Stimulated activated CD4-positive, alpha-beta T cell treated with anti-CD3 and anti-CD28 coated beads, Interleukin-4, amount 100 ng/mL, for 1 hour (primary cell): ENCODE results near the gene MIGA1.
"Not testable (repeated sequence)": the region's sequence is repeated elsewhere in the genome, so short reads cannot be mapped to it uniquely, and the experiment has no call there.

Experiments used
- DNase-seq: peaks from one replicate; pipeline ENCODE4 v3.0.0-alpha.2; 2020

The MIGA1 gene

GRCh38 chr1:77779529-77780281 lies at the start of gene MIGA1:
Gene MIGA1, plus strand, starts transcription at chr1:77779649. Its CDS starts 3,604 bp downstream, at chr1:77783253.
- DNase-seq = peak; percentile 81

- no peak for DNase-seq
Measured at GRCh38 chr1:77732090-77732489, 47.4 kb upstream of the MIGA1 start.

GRCh38 chr1:77739235-77739634 lies 40.2 kb upstream of the MIGA1 start:
- no peak for DNase-seq

- no peak for DNase-seq
Measured at GRCh38 chr1:77741316-77741715, 38.1 kb upstream of the MIGA1 start.

GRCh38 chr1:77742011-77742555 lies 37.4 kb upstream of the MIGA1 start:
- no peak for DNase-seq

- no peak for DNase-seq
Measured at GRCh38 chr1:77744576-77744975, 34.9 kb upstream of the MIGA1 start.

- not testable (repeated sequence) for DNase-seq
Measured at GRCh38 chr1:77749489-77749888, 30.0 kb upstream of the MIGA1 start.

GRCh38 chr1:77756052-77756754 lies 23.2 kb upstream of the MIGA1 start:
- no peak for DNase-seq

- DNase-seq = no peak
Measured at GRCh38 chr1:77757066-77757584, 22.3 kb upstream of the MIGA1 start.

- no peak for DNase-seq
Measured at GRCh38 chr1:77757603-77758002, 21.8 kb upstream of the MIGA1 start.

GRCh38 chr1:77759071-77760028 lies 20.1 kb upstream of the MIGA1 start, which contains the start of gene USP33:
Gene USP33, minus strand, starts transcription at chr1:77759852. Its CDS starts 18,155 bp downstream, at chr1:77741697.
- peak; percentile 91 for DNase-seq

GRCh38 chr1:77762072-77762476 lies 17.4 kb upstream of the MIGA1 start:
- no peak for DNase-seq

GRCh38 chr1:77768006-77768405 lies 11.4 kb upstream of the MIGA1 start:
- no peak for DNase-seq

GRCh38 chr1:77776007-77776700 lies 3.3 kb upstream of the MIGA1 start:
- no peak for DNase-seq

GRCh38 chr1:77781683-77782082 lies 2.2 kb downstream of the MIGA1 start:
- DNase-seq = no peak

GRCh38 chr1:77783141-77783540 lies 3.7 kb downstream of the MIGA1 start:
- DNase-seq = no peak

GRCh38 chr1:77786093-77786741 lies 6.8 kb downstream of the MIGA1 start:
- DNase-seq = not testable (repeated sequence)

GRCh38 chr1:77794550-77794949 lies 15.1 kb downstream of the MIGA1 start:
- no peak for DNase-seq

GRCh38 chr1:77796695-77797405 lies 17.4 kb downstream of the MIGA1 start:
- DNase-seq = no peak

- DNase-seq = no peak
Measured at GRCh38 chr1:77797991-77798390, 18.5 kb downstream of the MIGA1 start.

GRCh38 chr1:77802026-77802425 lies 22.6 kb downstream of the MIGA1 start:
- no peak for DNase-seq
